HG03571 (cell line): ENCODE data around the gene ASAP2.

Experiments used
- ATAC-seq: cut with Tn5 transposase; IDR thresholded peaks from one replicate; pipeline ENCODE4 v1.9.1; 2021; ENCODE audit not compliant: unreplicated experiment

Gene ASAP2

GRCh38 chr2:9419541-9419940 lies 212.9 kb downstream of the ASAP2 start:
- ATAC-seq: no peak

- ATAC-seq: no peak
Measured at GRCh38 chr2:9420495-9420894, 213.9 kb downstream of the ASAP2 start.

GRCh38 chr2:9422321-9423099 lies 215.9 kb downstream of the ASAP2 start:
- peak; percentile 32 for ATAC-seq

- peak; percentile 77 for ATAC-seq
Measured at GRCh38 chr2:9423100-9423921, 216.7 kb downstream of the ASAP2 start, which contains the start of the genes CPSF3 and ITGB1BP1. Gene CPSF3, plus strand, starts transcription at chr2:9423654. Its CDS starts 120 bp downstream, at chr2:9423774. Gene ITGB1BP1, minus strand, starts transcription at chr2:9423528. Its CDS starts 4,831 bp downstream, at chr2:9418697.

- ATAC-seq: peak; percentile 4
Measured at GRCh38 chr2:9423922-9424272, 217.3 kb downstream of the ASAP2 start.

- ATAC-seq: no peak
Measured at GRCh38 chr2:9424447-9425164, 218.0 kb downstream of the ASAP2 start.

- ATAC-seq: no peak
Measured at GRCh38 chr2:9428965-9429577, 222.5 kb downstream of the ASAP2 start.

- ATAC-seq: no peak
Measured at GRCh38 chr2:9430316-9431293, 224.0 kb downstream of the ASAP2 start.

- no peak for ATAC-seq
Measured at GRCh38 chr2:9434489-9434888, 227.9 kb downstream of the ASAP2 start.

GRCh38 chr2:9439536-9439935 lies 232.9 kb downstream of the ASAP2 start:
- ATAC-seq: no peak

- ATAC-seq: no peak
Measured at GRCh38 chr2:9440058-9440727, 233.6 kb downstream of the ASAP2 start.

GRCh38 chr2:9441556-9441955 lies 234.9 kb downstream of the ASAP2 start:
- no peak for ATAC-seq

GRCh38 chr2:9443526-9443925 lies 236.9 kb downstream of the ASAP2 start:
- no peak for ATAC-seq

GRCh38 chr2:9445089-9445488 lies 238.5 kb downstream of the ASAP2 start:
- no peak for ATAC-seq

GRCh38 chr2:9451231-9451630 lies 244.6 kb downstream of the ASAP2 start:
- ATAC-seq: no peak
